Mammary microvascular endothelial cell (primary cell): Measurements from ENCODE around the gene TCERG1L. TPM values are rescaled to one million over a fixed set of nuclear protein-coding genes. Genes with fewer than 3 reads are reported as not detected.

Experiments used
- total RNA-seq: library from RNA; depleted of rRNA; stranded (reverse); fragments of >200 nt; gene quantifications from 2 replicates; pipeline ENCODE4 v1.2.3, GENCODE V29; 2015

The TCERG1L gene, protein sequence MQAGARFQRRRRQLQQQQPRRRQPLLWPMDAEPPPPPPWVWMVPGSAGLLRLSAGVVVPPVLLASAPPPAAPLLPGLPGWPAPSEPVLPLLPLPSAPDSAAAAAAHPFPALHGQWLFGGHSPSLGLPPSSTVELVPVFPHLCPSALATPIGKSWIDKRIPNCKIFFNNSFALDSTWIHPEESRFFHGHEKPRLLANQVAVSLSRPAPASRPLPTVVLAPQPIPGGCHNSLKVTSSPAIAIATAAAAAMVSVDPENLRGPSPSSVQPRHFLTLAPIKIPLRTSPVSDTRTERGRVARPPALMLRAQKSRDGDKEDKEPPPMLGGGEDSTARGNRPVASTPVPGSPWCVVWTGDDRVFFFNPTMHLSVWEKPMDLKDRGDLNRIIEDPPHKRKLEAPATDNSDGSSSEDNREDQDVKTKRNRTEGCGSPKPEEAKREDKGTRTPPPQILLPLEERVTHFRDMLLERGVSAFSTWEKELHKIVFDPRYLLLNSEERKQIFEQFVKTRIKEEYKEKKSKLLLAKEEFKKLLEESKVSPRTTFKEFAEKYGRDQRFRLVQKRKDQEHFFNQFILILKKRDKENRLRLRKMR
- not detected in 2 replicates for total RNA-seq

DNA sequence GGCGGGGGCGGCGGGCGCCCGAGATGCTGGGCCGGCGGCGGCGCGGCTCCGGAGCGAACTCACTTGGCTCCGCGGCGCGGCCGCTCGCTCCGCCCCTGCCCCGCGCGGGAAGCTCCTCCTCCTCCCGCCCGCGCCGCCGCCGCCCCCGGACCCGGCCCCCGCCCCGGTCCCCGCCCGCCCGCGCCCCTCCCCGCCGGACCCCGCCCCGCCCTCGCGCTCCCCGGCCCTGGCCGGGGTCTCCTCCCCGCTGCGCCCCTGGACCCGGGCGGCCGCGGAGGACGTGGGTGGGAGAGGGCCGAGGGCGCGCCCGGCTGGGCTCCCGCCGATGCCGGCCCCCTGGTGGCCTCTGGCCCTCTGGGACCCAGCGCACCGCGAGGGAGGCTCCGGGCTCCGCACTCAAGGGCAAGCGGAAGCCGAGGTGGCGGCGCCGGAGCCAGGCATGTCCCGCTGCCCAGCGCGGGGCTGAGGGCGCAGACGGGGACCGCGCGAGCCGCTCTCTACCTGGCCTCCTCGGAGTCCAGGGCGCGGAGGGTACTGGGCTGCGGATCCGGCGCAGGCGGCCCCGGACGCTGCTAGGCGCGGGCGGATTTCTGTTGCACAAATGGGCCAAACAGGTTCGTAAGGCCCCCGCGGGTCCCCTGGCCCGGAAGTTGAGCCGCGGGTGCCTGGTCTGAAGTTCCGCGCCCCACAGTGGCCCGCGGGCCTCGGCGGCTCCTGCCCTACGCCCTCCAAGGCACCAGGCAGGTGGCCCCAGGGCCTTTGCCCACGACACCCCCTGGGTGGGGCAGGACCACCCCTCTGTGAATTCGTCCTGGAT lies at the start of gene TCERG1L:
TCERG1L (minus strand) TSS at position 61 of the 817 bp plus-strand sequence. CDS start 86 bp downstream, outside the sequence.

